HG03575 (cell line): ENCODE results near the gene CBFA2T2.
"Not testable (repeated sequence)": the region's sequence is repeated elsewhere in the genome, so short reads cannot be mapped to it uniquely, and the experiment has no call there.

Experiments
- ATAC-seq: cut with Tn5 transposase; IDR thresholded peaks from one replicate; pipeline ENCODE4 v1.9.1; 2021; ENCODE audit not compliant: unreplicated experiment, insufficient number of reproducible peaks, low FRiP score; ENCODE audit errors: extremely low read depth

CBFA2T2 gene

GRCh38 chr20:33698966-33699365 lies 209.1 kb downstream of the CBFA2T2 start:
- not testable (repeated sequence) for ATAC-seq
